Inferior parietal cortex (tissue), 1 donor: ENCODE measurements around the gene RANGAP1.
A peak's percentile ranks its signal among the peaks of the same experiment; 100 is the strongest.

Source experiments
- DNase-seq: peaks from one replicate; pipeline ENCODE4 v3.0.0-alpha.2; 2016; ENCODE audit errors: extremely low spot score

RANGAP1 gene

DNA sequence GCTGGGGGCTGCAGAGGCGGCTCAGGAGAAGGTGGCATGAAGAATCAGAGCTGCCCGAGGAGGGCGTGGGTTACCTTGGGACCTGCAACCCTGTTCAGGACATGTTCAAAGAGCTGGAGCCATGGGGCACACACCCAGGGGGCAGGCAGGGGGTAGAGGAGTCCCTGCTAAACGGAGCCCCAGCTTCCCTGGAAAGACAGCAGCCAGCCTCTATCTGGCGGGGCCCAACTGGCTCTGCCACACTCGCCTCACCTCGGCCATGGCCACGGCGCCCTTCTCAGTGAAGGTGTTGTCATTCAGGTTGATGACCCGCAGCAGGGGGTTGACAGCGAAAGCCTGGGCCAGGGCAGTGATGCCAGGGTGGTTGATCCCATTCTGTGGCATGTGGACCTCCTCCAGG is 28.3 kb downstream of the RANGAP1 start:
- DNase-seq: no peak

DNA sequence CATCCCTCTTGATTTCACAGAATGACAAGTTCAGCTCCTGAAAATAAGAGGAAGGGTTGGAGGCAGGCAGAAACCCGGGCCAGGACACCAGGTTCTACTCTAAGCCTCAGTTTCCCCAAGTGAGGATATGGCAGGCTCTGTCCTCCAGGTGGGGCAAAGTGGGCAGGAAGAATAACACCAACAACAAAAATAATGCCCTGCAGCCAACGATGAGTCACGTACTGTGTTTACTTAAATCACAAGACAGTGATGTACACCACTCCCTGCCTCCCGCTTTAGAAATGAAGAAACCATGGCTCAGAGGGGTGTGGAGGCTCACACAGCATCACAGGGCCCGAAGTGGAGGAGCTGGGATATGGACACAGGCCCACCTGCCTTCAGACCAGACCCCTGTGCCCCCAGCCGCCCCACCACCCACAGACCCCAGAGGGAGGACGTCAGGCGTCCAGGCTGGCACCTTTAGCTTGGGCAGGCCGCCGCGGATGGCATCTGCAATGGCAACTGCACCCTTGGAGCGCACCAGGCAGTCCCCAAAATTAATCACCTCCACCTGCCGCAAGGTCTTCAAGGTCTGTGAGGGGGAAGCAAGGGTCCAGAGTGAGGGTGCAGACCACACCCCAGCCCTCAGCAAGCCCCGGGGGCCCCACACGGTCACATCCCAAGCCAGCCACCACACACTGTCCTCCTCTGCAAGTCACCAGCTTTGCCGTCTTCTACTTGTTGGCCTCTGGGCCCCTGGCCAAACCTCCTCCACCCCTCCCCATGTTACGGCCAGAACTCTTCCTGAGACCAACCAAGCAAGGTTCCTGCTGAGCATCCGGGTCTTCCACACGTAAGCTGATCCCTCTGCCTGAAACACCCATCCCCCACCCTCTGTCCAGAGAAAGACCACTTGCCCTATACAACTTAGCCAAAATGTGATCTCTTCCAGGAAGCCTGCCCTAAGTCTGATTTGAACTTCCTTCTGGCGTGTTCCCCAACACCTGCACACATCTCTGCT is 29.4 kb downstream of the RANGAP1 start:
- no peak for DNase-seq

DNA sequence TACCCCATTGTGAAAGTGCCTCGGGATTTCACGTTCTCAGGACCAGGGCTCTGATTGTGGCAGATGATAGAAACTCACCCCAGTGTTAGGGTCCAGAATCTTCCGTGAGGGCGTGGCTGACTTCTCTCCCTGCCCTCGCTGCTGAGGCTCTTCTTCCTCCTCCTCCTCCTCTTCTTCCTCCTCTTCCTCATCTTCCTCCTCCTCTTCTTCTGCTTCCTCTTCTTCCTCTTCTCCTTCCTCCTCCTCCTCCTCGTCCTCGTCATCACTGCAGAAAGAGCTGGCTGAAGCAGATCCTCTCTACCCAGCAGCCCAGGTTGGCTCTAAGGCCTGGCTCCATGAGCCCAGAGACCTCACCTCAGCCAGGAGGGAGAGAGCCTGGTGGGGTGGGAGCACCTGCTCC is 31.8 kb downstream of the RANGAP1 start:
- DNase-seq: no peak

DNA sequence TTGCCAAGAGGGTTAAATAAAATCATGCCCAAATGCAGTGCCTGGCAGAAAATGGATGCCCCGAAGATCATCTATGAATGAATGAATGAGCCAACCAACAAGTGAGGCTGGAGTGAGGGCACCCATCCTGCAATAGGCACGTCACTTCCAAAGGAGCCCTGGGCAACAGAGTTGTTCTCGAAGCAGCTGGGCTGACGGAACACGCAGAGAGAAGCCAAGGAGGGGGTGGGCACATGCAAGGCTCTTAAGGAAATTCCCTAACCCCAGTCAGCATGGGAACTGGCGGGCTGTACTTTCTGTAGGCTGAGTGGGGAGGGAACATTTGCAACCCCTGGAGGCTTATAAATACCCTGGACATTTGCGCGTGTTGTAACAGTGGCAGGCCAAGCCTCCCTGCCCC is 33.6 kb downstream of the RANGAP1 start:
- no peak for DNase-seq

DNA sequence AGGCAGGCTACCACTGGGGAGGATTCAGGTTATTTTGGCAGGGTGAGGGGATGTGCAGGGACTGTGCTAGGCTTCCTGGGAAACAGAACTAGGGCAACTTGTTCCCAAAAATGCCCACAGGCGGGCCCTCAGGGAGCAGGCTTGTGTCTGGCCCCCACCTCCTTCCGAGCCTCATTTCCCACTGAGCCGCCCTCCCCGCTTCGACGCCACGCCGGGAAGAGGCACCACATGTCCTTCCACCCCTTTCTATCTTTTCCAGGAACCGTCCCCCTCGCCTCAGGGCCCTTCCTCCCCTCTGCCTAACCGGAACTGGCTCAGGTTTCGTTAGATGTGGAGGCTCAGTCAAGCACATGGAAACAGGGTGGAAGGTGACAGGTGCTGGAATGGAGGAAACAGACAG is 35.9 kb downstream of the RANGAP1 start:
- no peak for DNase-seq

DNA sequence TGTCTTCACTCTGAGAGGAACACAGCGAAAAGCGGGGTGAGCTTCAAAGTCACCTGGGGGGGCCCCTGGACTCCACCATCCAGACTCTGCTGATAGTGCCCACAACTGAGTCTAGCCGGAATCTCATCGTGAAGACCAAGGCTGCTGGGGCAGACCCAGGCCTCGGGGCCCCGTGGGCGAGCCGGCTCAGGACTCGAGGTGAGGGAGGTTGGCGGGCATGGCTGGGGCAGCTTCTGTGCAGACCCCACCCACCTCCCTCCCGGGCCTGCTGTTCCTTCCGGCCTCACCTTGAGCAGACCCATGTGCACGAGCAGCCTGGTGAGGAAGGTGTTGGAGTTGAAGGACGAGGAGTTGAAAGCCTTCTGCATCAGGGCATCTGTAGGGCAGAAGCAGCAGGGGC is 36.5 kb downstream of the RANGAP1 start:
- DNase-seq: no peak

DNA sequence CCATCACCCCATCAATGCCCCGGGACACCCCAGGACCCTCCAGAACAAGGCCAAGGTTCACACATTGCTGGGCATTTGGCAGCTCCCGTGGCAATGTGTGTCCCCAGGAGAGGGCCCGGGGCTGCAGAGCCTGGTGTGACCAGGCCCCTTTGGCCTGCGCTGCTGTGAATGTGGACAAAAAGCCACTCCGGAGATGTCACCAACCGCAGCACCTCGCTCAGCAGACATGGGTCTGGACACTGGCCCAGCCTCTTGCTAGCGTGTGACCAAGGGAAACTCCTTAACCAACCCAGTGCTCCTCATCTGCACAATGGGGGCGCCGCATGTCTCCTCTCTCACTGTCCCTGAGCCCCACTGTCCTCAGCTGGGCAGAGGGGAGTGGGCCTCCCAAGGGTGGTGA is 37.2 kb downstream of the RANGAP1 start:
- no peak for DNase-seq

DNA sequence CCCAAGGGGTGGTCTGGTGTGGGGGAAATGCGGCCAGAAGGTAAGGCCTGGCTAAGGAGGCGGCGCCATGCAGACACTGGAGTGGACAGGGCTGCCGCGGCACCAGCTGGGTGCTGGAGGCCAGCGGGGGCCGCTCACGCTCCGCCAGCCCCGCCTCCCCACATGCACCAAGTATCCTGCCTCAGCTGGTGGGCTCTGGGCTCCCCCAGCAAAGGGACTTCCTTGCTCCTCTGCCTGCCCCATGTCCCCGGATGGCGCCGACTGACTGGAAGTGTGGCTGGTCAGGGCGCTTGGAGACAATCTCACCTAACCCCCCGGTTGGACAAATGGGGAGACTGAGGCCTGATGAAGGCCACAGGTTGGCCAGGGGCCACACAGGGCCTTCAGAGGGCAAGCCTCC is 37.7 kb downstream of the RANGAP1 start:
- DNase-seq: no peak

DNA sequence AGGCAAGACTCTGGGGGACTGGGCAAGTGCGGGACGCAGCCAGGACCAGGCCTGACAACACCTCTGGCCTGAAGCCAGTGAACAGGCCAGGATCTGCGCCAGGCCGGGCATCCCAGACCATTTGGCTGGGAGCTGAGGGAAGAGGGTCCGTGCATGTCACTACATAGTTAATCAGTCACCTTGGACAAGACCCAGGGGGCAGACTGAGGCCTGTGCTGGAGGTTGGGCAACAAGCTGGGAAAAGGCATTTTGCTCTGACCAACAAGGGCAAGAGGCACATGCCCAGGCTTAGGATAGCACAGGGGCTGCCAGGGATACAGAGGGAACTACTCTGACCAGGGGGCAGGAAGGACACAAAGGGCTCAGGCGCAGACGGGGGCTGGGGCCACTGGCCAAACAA is 38.3 kb downstream of the RANGAP1 start:
- no peak for DNase-seq

DNA sequence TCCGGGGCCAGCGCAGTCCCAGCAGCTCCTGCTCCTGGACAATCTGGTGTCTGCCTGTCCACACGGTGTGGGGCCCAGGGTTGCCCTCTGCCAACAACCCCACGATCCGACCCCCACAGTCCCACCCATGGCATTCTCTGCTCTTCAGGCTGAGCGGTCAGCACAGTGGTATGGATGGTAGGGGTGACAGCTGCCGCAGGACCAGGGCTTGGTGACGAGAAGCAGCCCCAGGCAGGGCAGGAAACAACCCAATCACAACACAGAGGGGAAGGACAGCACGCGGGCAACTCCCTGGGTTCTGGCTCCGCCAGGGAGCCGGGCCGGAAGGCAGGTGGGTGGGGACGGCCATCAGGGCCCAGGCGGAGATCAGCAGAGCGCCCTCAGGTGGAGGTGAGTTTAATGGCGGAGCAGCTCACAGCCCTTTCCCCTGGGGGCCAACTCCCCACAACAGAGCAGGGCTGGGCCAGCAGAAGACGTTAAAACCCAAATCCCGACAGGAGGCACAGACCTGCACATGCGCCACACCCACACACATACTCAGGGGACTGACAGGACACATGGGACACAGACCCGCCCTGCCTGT is 40.0 kb downstream of the RANGAP1 start:
- no peak for DNase-seq

DNA sequence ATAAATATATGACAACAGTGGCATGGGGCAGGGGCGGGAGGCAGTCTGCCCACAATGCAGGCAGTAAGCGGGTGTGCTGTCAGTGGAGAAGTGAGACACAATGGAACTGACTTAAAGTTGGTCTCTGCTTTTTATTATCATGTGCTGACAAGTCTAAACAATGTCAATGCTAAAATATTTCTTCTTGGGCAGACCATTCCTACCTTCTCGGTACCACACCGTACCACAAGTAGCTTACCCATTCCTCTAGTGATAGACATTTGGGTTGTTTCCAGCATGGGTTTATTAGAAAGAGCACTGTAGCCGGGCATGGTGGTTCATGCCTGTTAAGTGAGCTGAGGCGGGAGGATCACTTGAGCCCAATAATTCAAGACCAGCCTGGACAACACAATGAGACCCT is 42.6 kb downstream of the RANGAP1 start:
- DNase-seq: no peak

DNA sequence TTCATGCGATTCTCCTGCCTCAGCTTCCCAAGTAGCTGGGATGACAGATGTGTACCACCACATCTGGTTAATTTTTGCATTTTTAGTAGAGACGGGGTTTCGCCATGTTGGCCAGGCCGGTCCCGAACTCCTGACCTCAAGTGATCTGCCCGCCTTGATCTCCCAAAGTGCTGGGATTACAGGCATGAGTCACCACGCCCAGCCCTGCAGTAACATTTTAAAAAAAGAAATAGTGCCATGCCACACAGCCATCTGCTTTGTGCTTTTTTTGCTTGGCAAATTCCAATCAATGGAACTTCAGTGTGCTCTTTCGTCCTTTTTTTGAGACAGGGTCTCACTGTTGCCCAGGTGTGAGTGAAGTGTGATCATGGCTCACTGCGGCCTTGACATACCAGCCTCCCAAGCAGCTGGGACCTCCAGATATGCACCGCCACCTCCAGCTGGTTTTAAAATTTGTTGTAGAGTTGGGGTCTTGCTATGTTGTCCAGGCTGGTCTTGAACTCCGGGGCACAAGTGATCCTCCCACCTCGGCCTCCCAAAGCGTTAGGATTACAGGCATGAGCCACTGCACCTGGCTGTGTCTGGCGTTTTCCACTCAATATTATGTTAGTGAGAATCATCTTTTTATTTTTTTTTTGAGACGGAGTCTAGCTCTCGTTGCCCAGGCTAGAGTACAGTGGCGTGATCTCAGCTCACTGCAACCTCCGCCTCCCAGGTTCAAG is 43.4 kb downstream of the RANGAP1 start:
- no peak for DNase-seq

DNA sequence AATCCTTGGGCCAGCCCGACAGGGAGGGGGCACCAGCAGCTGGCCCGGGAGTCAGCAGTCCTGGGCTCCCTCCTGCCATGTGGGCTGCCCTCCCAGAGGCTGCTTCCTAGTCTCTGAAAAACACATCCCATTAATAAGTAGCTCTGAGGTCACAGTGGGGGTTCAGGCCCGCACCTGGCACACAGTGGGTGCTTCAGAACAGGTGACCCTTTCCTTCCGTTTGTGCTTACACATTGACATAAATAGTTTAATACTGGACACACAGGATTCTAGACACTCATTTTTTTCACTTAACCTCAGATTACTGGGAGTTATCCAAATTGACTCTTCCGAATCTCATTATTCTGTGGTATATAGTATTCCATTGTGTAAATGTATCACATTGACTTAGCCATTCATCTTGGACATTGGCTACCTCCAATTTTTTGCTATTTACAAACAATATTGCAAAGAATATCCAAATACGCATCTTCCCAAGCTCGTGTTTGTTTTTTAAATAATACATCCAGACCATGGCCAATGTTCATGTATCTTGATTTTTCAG is 44.8 kb downstream of the RANGAP1 start:
- DNase-seq: no peak

DNA sequence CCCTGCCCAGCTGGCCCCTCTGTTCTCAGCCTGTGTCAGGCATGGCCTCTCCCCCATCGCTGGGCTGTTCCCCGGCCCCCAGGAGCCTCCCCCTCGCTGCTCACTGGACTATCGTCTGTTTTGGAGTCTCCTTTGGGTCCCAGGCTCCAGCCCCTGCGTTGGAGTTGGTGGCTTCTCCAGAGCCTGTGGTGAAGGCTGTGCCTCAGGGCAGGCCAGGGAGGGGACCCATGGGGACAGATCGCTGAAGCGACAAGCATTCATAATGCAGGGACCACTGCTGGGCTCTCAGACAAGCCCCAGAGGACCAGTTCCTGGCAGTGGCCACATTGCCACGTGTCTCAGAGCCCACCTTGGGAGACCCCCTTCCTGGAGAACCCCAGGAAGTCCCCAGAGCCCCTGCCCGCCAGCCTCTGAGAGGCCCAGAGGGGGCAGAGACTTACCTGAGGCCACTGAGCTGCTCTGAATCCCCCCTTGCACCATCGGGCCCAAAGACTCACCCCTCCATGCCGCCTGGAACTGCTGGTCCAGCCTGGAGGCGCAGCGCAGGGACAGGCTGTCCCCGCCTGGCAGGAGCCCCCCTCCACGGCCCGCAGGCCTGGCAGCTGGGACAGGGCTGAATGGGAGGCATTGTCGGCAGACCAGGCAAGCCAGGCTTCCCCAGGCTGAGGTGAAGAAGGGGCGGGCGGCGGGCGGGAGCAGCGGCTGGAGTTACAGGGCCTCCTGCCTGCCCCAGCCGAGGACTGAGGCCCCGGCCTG is 45.4 kb downstream of the RANGAP1 start, which contains the start of gene CHADL:
Gene CHADL (minus strand): TSS at position 555 of the 756 bp plus-strand sequence. CDS start 50 bp downstream, at position 505.
- peak; percentile 75 for DNase-seq

DNA sequence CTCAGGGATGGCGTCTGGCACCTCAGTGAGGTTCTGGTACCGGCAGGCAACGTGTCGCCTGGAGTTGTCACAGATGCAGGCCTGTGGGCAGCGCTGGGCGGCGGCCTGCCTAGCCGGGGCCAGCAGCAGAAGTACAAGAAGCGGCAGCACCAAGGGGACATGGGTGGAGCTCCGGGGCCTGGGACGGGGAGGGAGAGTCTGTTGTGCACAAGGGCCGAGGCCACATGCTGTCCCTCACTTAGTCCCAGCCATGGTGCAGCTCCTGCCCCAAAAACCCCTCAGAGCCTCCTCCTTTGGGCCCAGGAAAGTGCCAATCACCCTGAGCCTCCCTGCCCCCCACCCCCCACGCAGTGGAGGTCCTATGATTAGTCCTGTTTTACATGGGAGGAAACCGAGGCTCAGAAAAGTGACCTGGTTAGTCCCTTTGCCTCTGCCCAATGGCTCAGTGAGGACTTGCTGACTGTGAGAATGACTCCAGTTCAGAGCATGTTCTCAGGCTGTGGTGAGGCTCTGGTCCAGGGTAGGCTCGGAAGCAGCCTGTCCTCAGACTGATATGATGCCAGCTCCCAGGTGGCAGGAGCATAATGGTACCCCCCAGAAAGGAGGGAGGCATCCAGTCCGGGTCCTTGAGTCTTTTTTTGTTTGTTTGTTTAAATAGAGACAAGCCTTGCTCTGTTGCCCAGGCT is 46.4 kb downstream of the RANGAP1 start:
- no peak for DNase-seq

DNA sequence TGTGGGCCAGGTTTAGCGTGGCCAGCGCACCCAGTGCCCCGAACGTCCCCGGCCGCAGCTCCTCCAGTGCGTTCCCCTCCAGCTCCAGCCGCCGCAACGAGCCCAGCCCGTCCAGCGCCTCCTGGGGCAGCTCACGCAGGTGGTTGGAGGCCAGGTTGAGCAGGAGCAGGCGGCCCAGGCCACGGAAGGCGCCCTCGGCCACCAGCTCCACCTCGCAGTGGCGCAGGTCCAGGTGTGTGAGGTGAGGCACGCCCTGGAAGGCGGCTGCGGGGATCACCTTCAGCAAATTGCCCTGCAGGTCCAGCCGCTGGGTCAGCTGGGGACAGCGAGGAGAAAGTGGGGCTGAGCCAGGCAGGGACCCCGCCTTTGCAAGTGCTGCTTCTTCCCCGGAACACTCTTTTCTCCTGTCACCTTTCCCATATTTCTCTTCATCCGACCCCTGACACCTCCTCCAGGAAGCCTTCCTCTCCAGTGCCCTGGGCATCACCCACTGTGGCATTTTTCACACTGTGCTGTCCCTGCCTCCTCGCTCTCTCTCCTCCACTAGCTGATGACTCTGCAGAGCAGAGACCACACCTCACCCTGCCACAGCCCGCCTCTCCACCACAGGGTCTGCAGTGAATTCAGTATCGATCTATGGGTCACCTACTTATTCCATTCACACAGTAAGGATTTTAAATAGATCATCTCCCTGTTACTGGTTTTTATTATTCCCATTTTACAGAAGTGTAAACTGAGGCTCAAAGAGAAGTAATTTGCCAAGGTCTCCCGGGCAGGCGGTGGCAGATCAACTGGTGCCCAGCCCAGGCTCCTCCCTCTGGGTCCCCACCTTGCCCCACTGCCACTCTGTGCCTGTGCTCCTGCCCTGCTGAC is 47.2 kb downstream of the RANGAP1 start:
- no peak for DNase-seq

DNA sequence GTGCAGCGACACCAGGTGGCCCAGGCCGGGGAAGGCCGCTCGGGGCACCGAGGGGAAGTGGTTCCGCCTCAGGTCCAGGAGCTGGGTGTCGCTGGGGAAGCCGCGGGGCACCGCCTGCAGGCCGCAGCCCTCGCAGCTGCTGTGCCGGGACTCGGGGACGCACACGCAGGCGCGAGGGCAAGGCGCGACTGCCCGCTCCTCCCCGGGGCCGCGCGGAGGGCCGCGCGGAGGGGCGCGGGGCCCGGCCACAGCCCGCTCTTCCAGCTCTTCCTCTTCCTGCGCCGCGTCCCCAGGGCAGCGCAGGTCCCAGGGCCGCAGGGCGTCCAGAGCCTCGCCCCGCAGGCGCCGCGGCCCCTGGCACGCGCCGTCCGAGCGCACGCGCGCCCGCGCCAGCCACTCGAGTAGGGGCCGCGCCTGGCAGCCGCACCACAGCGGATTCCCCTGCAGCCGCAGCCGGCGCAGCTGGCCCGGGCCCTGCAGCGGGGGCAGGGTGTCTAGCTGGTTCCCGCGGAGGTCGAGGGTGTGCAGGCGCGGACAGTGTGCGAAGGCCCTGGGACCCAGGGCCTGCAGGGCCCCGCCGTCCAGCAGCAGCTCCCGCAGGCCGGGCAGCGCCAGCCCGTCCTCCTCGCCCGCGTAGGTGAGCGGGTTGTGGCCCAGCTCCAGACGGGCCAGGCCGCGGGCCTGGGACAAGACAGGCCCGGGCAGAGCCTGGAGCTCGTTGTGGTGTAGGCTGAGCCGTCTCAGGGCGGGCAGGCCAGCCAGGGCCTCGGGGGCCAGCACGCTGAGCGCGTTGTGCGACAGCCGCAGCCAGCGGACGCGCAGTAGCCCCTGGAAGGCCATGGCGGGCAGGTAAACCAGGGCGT is 48.0 kb downstream of the RANGAP1 start:
- no peak for DNase-seq

DNA sequence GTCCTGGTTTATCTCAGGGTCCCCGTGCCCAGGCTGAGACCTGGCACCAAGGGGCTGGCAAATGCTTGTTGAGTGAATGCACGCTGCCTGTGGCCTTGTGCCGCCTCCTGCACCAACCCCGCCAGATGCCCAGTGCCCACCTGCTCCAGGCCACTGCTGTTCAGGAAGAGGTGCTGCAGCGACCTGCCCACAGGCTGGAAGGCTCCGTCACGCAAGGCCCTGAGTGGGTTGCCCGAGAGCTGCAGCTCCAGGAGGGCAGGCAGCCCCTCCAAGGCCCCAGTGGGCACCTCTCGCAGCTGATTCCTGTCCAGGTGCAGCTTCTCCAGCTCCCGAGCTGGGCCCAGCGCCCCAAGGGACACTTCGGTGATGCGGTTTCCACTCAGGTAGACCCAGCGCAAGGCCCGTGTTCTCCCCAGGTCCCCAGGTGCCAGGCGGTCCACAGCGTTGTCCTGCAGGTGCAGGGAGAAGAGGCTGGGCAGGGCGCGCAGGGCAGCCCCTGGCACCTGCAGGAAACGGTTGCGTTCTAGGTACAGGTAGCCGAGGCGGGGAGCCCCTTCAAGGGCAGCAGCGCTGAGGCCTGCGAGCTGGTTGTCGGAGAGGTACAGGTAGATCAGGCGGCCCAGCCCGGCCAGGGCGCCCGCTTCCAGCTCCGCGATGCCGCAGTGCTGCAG is 48.8 kb downstream of the RANGAP1 start:
- DNase-seq: no peak
